Measurements from ENCODE around the gene ITGA4.

GRCh38 chr2:181471226-181471625 is 14.0 kb downstream of the ITGA4 start:
- no peak for TF ChIP-seq EZH2 (IDR thresholded peaks at IDR 0.05; ENCODE audit: borderline replicate concordance, low read depth, low read length, severe bottlenecking)
- TF ChIP-seq, protein P1, sequence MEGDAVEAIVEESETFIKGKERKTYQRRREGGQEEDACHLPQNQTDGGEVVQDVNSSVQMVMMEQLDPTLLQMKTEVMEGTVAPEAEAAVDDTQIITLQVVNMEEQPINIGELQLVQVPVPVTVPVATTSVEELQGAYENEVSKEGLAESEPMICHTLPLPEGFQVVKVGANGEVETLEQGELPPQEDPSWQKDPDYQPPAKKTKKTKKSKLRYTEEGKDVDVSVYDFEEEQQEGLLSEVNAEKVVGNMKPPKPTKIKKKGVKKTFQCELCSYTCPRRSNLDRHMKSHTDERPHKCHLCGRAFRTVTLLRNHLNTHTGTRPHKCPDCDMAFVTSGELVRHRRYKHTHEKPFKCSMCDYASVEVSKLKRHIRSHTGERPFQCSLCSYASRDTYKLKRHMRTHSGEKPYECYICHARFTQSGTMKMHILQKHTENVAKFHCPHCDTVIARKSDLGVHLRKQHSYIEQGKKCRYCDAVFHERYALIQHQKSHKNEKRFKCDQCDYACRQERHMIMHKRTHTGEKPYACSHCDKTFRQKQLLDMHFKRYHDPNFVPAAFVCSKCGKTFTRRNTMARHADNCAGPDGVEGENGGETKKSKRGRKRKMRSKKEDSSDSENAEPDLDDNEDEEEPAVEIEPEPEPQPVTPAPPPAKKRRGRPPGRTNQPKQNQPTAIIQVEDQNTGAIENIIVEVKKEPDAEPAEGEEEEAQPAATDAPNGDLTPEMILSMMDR (IDR thresholded peaks at IDR 0.05; ENCODE audit: borderline replicate concordance, extremely low read depth, low read length, poor library complexity, severe bottlenecking), result no peak

Data from DND-41 (cell line).